Ectodermal cell (in vitro differentiated cells): Measurements from ENCODE around the gene PRPS2. TPM values are rescaled to one million over a fixed set of nuclear protein-coding genes. Genes with fewer than 3 reads are reported as not detected.

ENCODE experiments used
- H3K27ac ChIP-seq: 2 replicates; pipeline ENCODE4 v1.7.0; 2013; ENCODE audit warnings: mild to moderate bottlenecking, low read depth, low read length; ENCODE audit not compliant: insufficient read depth, poor library complexity, severe bottlenecking
- H3K27me3 ChIP-seq: 2 replicates; pipeline ENCODE4 v1.7.0; 2013; ENCODE audit warnings: mild to moderate bottlenecking, low read length; ENCODE audit not compliant: insufficient read depth, control insufficient read depth, poor library complexity, severe bottlenecking
- H3K36me3 ChIP-seq: one replicate; pipeline ENCODE4 v1.7.0; 2013; ENCODE audit warnings: low read length; ENCODE audit not compliant: control insufficient read depth, insufficient read depth
- H3K4me1 ChIP-seq: one replicate; pipeline ENCODE4 v1.7.0; 2013; ENCODE audit warnings: low read length; ENCODE audit not compliant: control insufficient read depth, insufficient read depth
- H3K4me3 ChIP-seq: 2 replicates; pipeline ENCODE4 v1.7.0; 2013; ENCODE audit warnings: low read depth, low read length, control low read depth; ENCODE audit not compliant: insufficient read depth
- H3K9me3 ChIP-seq: 2 replicates; pipeline ENCODE4 v1.7.0; 2013; ENCODE audit warnings: mild to moderate bottlenecking, low read length, moderate library complexity; ENCODE audit not compliant: control insufficient read depth
- WGBS, 2 experiments: methylation state at CpG; one replicate each; pipeline ENCODE4 v1.1.7; 2013; ENCODE audit warnings: missing lambda C conversion rate in 2 of 2; 5-methylcytosine and 5-hydroxymethylcytosine counted together
- polyA plus RNA-seq, 4 experiments: library from polyadenylated mRNA; stranded (reverse); fragments of 50-300 nt; gene quantifications; one replicate each; pipeline ENCODE4 v1.2.3, GENCODE V29; 2013

Gene PRPS2
- 23.1 TPM for polyA plus RNA-seq (2013, experiment 1 of 4)
- 21.6 TPM for polyA plus RNA-seq (2013, experiment 2 of 4)
- polyA plus RNA-seq (2013, experiment 3 of 4) = 17.4 TPM
- polyA plus RNA-seq (2013, experiment 4 of 4) = 18.3 TPM

DNA sequence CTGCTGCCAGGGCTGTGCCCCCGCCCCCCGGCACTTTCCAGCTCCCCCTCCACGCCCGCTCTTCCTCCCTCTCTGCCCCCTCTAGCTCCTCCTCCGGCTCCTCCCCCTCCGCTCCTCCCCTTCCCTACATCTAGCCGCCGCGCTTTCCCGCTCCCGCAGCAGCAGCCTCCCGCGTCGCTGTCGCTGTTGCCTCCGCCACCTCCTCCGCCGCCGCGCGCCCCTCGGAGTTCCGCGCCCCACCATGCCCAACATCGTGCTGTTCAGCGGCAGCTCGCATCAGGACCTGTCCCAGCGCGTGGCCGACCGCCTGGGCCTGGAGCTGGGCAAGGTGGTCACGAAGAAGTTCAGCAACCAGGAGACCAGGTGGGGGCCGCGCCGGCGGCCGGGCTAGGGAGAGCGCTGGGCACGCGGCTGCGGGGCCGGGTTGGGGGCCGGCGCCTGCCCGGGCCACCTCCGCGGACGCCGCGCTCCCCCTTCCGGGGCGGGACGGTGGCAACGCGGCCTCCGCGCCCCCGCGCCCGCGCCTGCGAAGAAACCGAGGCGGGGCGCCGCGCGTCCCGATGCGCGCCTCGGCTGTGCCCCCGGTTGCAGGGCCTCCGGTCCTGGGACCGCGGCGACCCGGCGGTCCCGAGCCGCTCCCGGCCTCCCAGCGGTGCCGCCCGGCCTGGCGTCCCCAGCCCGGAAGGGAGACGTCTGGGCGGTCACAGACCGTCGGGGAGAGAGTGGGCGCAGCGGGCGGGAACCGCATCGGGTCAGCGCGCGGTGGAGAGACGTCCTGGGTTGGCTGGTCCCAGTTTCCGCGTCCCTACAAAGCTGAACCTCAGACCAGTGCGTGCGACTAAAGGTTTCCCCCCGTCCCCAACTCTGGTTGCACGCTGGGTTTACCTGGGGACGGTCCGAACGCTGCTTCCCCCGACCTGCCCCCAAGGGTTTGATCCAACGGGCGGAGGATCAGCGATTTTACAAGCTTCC is at the start of gene PRPS2:
TSS of gene PRPS2 (plus strand) at position 156 of the 972 bp plus-strand sequence. CDS start at position 242, 86 bp downstream.
- Histone ChIP-seq H3K36me3 (no peaks in the 10 kb centered on the region), H3K9me3 (no peaks in the 10 kb centered on the region), H3K27me3 (peaks cover 11% of the 10 kb centered on the region), H3K4me1 (peaks cover 3% of the 10 kb centered on the region), H3K4me3 (peak within 1 kb of the TSS; percentile 43), H3K27ac (no peak within 1 kb of the TSS)
- WGBS, 2 experiments = 0% methylated on average over 113 of the region's 113 CpGs

DNA sequence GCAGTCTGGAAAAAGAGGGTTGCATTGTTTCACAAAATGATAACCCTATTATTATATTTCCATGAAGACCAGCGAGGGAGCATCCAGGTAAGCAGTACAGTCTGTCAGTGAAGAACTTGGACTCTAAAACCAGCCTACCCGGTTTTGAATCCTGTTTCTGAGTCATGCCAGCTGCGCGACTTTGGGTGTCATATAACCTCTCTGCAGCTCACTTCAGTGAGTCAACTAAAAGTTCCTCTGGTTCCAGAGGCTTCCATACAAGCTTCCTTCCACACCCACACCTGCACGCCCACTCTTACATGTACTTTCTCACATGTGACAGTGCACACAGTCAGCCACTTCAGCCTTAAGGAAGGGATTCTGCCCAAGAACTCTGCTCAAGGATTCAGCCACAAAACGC is 49.8 kb upstream of the PRPS2 start:
- WGBS, 2 experiments = 89% methylated on average over 6 of the region's 6 CpGs
- Histone ChIP-seq H3K4me3 (no peak overlapping the region), H3K9me3 (no peaks in the 10 kb centered on the region), H3K27ac (no peak overlapping the region), H3K4me1 (no peaks in the 10 kb centered on the region), H3K36me3 (no peaks in the 10 kb centered on the region), H3K27me3 (no peaks in the 10 kb centered on the region)

DNA sequence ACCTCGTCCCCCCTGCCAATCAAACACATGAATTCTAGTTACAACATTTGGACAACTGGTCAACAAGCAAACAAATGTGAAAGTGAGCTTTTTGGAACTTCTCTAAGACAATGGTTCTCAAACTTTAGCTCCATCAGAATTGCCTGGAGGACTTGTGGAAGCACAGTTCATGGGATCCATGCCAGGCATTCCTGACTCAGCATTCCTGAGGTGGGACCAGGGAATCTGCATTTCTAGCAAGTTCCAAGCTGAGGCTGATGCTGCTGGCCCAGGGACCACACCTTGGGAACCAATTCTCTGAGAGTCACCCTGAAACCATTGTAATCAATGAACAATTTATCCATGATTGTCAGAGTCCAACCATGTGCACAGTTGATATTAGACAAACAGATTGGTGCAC is 43.8 kb upstream of the PRPS2 start:
- H3K9me3 ChIP-seq = no peaks in the 10 kb centered on the region
- no peaks in the 10 kb centered on the region for H3K36me3 ChIP-seq
- no peaks in the 10 kb centered on the region for H3K27me3 ChIP-seq
- H3K27ac ChIP-seq = no peak overlapping the region
- no peaks in the 10 kb centered on the region for H3K4me1 ChIP-seq
- 78 to 83% methylated on average over 1 of the region's 1 CpG for WGBS, 2 experiments
- H3K4me3 ChIP-seq = no peak overlapping the region

DNA sequence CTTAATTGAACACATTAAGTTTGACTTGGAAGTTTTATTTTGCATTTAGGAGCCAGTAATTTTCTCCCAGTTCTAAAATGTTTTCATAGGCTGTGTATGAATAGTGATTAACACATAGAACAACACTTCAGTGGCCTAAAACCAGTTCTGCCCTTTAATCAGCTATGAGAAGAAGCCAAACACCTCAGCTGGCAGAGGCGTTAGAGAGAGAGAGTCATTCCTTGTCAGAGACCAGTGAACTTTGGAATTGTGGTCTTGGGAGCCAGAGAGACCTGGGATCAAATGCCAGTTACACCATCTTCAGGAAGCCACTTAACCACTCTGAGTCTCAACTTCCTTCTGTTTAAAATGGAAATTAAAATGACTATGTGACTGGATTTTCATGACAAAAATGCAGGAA is 39.3 kb upstream of the PRPS2 start:
- H3K9me3 ChIP-seq = no peaks in the 10 kb centered on the region
- no peak overlapping the region for H3K4me3 ChIP-seq
- whole genome bisulfite sequencing, 2 experiments = 80 to 88% methylated on average over 1 of the region's 1 CpG
- no peaks in the 10 kb centered on the region for H3K36me3 ChIP-seq
- H3K27ac ChIP-seq = no peak overlapping the region
- H3K4me1 ChIP-seq = no peaks in the 10 kb centered on the region
- H3K27me3 ChIP-seq = no peaks in the 10 kb centered on the region

DNA sequence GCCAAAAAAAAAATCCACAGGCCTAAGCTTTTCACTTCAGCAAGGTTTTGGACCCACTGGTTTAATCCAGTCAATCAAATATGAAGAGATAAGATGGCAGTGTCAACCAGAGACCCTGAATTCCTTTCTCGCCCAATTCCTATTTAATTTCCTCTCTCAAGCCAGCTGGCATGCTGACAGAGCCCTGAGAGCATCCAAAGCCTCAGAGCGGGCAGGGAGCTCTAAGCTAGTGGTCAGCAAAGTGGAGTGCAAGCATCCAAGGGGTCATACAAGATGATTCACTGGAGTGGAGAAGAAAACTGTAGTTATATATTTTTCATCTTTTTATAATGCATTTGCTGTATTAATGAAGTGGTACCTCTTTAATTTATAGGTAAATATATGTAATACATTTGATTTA is 37.8 kb upstream of the PRPS2 start:
- no peak overlapping the region for H3K4me3 ChIP-seq
- 84 to 100% methylated on average over 1 to 2 of the region's 2 CpGs for WGBS, 2 experiments
- H3K27ac ChIP-seq = no peak overlapping the region
- no peaks in the 10 kb centered on the region for H3K4me1 ChIP-seq
- H3K36me3 ChIP-seq = no peaks in the 10 kb centered on the region
- no peaks in the 10 kb centered on the region for H3K9me3 ChIP-seq
- no peaks in the 10 kb centered on the region for H3K27me3 ChIP-seq

DNA sequence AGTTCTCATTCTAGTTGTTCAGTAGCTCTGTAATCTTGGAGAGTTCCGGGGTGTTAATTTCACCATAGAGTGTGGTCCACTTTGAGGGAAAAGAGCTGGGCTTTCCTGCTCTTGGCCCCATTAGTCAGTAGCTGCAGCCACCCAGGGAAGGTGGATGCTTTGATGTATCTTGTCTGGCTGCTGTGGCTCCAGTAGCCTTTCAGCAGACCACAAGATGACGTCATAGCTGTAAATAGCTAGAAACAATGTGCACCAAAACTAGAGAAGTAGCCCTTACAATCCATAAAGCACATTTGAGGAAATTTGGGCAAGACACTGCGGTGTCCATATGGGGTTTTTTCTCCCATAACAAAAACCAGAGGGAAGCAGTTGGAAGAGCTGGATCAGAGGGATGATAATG is 32.9 kb upstream of the PRPS2 start:
- no peak overlapping the region for H3K4me3 ChIP-seq
- H3K27ac ChIP-seq = no peak overlapping the region
- H3K4me1 ChIP-seq = no peaks in the 10 kb centered on the region
- H3K9me3 ChIP-seq = no peaks in the 10 kb centered on the region
- H3K27me3 ChIP-seq = no peaks in the 10 kb centered on the region
- WGBS, 2 experiments = 92 to 100% methylated on average over 1 to 3 of the region's 3 CpGs
- no peaks in the 10 kb centered on the region for H3K36me3 ChIP-seq

DNA sequence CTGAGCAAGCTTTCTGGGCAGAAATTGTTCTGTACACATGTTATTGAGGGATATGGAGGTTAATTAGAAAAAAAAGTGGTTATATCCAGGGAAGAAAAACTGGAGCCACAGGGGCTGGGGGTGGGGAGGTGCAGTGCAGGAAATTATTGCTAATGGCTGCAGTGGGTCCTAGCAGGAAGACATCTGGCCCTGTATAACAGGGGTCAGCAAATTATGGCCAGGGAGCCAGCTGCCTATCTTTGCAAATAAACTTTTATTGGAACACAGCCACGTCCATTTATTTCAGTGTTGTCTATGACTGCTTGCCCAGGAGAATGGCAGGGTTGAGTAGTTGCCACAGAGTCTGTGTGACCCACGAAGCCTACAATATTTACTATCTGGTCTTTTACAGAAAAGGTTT is 23.4 kb upstream of the PRPS2 start:
- WGBS, 2 experiments = 91 to 92% methylated on average over 2 of the region's 2 CpGs
- H3K4me3 ChIP-seq = no peak overlapping the region
- H3K36me3 ChIP-seq = no peaks in the 10 kb centered on the region
- no peak overlapping the region for H3K27ac ChIP-seq
- H3K4me1 ChIP-seq = no peaks in the 10 kb centered on the region
- H3K9me3 ChIP-seq = no peaks in the 10 kb centered on the region
- no peaks in the 10 kb centered on the region for H3K27me3 ChIP-seq

DNA sequence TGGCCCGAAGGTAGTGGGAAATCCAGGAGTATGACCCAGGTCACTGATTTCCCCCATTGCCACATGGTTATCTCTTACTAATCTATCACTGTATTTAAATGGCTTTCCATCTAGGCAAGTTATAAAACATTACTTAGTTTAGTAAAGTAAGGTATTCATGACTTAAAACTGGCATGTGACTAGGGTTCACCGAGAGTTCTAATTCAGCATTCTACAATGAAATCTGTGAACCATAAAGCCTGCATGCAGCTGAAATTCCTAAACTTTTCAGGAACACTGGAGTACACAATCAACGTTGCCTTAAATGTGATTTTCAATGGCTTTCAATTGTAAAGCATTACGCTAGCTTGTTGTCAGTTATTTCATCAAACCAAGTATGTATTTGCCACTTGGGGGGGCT is 22.7 kb upstream of the PRPS2 start:
- Histone ChIP-seq H3K9me3 (no peaks in the 10 kb centered on the region), H3K36me3 (no peaks in the 10 kb centered on the region), H3K27ac (no peak overlapping the region), H3K27me3 (no peaks in the 10 kb centered on the region), H3K4me3 (no peak overlapping the region), H3K4me1 (no peaks in the 10 kb centered on the region)
- 91 to 95% methylated on average over 4 of the region's 4 CpGs for WGBS, 2 experiments

DNA sequence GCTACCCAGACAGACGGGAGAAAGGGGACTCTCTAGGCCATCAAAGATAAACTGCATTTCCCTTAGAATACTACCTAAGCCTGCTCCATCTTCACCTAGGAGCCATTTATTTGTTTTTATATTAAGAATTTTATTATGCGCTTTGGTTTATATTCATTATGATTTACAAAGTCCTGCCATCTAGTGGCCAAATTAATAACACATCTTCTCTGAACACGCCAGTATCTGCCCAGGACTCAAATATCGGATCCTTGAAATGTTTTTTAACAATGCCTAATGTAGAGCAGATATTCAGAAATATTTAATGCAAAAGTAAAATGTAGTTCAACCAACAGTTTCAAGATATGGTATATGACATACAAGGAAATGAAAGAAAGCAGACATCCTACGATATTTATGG is 20.8 kb upstream of the PRPS2 start:
- WGBS, 2 experiments = 94% methylated on average over 3 of the region's 5 CpGs; no CpG with 5 or more reads in 1 of the 2 experiments

DNA sequence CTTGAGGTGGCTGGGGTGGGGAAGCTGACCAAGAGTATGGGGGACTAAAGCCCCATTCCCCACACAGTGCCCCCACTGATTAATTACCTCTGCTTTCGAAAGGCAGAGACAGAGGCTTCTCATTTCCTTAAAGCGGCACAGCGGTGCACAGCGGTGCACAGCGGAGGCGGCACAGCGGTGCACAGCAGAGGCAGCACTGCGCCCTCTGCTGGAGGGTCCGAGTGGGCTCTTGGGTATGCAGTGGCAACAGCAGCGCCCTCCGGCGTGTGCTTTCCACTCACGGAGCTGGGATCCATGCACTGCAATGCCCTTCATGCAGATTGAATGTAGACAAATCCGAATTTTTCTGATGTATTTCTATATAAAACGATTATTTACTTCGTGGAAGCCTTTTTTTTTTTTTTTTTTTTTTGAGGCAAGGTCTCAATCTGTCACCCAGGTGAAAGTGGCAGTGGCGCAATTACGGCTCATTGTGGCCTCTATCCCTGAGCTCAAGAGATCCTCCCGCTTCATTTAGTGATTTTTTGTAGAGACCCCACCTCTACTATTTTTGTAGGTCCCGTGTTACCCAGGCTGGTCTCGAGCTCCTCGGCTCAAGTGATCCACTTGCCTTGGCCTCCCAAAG is 19.7 kb upstream of the PRPS2 start:
- H3K27ac ChIP-seq = no peak overlapping the region
- H3K9me3 ChIP-seq = no peaks in the 10 kb centered on the region
- no peaks in the 10 kb centered on the region for H3K4me1 ChIP-seq
- WGBS, 2 experiments = 31 to 34% methylated on average over 19 to 21 of the region's 22 CpGs
- H3K36me3 ChIP-seq = no peaks in the 10 kb centered on the region
- no peaks in the 10 kb centered on the region for H3K27me3 ChIP-seq
- no peak overlapping the region for H3K4me3 ChIP-seq

More for the DNA sequence above, 20.8 kb upstream of the PRPS2 start:
- Histone ChIP-seq H3K9me3 (no peaks in the 10 kb centered on the region), H3K27me3 (no peaks in the 10 kb centered on the region), H3K36me3 (no peaks in the 10 kb centered on the region), H3K4me1 (no peaks in the 10 kb centered on the region), H3K4me3 (no peak overlapping the region), H3K27ac (no peak overlapping the region)
